ENCODE measurements around the gene COA1.

Gene COA1

DNA sequence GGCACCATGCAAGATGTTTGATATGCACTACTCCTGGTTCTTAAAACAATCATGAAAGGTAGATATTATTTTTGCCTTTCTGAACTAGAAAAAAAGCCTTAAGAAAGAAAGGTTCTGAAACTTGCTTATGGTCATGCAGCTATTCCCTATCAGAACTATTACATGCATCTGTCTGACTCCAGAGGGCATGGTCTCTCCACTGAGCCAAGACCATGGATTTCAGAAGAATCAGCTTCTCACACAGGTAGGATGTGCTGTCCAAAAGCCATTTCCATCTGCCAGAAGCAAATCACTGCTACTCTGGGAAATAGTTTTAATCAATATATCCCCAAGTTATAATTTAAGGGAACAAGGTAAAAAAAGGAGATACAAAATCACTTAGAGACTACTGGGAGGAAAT, 77.0 kb downstream of the COA1 start:
- Histone ChIP-seq H2AFZ (ENCODE audit: low read length) (no peak overlapping the region), H3F3A (ENCODE audit: insufficient read depth, low read length) (peaks cover 47% of the 10 kb centered on the region), H4K20me1 (ENCODE audit: insufficient read depth, low read length) (peaks cover 13% of the 10 kb centered on the region; the same call in 1 of the 2 replicates), H3K9me2 (replicated peaks; ENCODE audit: insufficient read depth, low read length) (no peaks in the 10 kb centered on the region), H3K4me2 (ENCODE audit: low read depth, low read length) (no peak overlapping the region), H3K9ac (ENCODE audit: low read length) (no peak overlapping the region), H3K4me1 (ENCODE audit: low read length) (peaks cover 60% of the 10 kb centered on the region), H3K79me2 (ENCODE audit: low read length) (peaks cover 55% of the 10 kb centered on the region), H3K4me3 (ENCODE audit: low read length) (no peak overlapping the region), H3K27ac (ENCODE audit: low read length) (no peak overlapping the region), H3K9me3 (replicated peaks; ENCODE audit: insufficient read depth, low read length) (no peaks in the 10 kb centered on the region), H3K36me3 (replicated peaks; ENCODE audit: insufficient read depth, low read length) (no peaks in the 10 kb centered on the region), H3K27me3 (replicated peaks; ENCODE audit: insufficient read depth, low read length) (no peaks in the 10 kb centered on the region)
- no peak for DNase-seq
- TF ChIP-seq, protein P1, sequence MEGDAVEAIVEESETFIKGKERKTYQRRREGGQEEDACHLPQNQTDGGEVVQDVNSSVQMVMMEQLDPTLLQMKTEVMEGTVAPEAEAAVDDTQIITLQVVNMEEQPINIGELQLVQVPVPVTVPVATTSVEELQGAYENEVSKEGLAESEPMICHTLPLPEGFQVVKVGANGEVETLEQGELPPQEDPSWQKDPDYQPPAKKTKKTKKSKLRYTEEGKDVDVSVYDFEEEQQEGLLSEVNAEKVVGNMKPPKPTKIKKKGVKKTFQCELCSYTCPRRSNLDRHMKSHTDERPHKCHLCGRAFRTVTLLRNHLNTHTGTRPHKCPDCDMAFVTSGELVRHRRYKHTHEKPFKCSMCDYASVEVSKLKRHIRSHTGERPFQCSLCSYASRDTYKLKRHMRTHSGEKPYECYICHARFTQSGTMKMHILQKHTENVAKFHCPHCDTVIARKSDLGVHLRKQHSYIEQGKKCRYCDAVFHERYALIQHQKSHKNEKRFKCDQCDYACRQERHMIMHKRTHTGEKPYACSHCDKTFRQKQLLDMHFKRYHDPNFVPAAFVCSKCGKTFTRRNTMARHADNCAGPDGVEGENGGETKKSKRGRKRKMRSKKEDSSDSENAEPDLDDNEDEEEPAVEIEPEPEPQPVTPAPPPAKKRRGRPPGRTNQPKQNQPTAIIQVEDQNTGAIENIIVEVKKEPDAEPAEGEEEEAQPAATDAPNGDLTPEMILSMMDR (IDR thresholded peaks at IDR 0.05; ENCODE audit: low read length), result no peak
- TF ChIP-seq EZH2 (optimal IDR thresholded peaks at IDR 0.05; ENCODE audit: low read depth, low read length), result no peak
- TF ChIP-seq EZH2phosphoT487 (IDR thresholded peaks at IDR 0.05; ENCODE audit: low read length), result no peak

DNA sequence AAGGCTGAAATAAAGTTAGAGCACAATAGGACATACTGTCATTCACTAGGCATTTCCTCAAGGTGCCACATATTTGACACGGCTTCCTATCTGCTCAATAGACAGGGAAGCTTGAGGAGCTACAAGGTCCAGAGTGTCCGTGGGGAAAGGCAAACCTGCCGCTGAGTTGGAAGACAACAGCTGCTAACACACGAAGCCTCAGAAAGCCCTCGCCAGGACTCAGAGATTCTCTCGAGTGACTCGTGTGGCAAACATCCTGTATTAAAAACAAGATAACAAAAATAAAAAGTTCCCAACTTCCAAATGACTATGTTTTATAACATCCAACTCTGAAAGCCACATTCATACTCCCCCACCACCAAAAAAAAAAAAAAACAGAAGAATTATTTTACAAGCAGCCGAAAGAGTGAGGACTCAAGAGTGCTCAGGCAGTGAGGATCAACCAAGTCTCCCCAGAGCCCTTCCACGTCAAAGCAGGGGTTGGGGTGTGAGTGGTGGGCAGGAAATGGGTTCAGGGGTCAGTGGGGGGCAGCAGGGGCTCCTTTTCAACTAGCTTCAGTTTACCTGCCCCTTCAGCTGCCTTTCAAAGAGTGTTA, 78.8 kb downstream of the COA1 start:
- Histone ChIP-seq H3K4me2 (ENCODE audit: low read depth, low read length) (peak overlapping the region; percentile 92), H3K79me2 (ENCODE audit: low read length) (peaks cover 51% of the 10 kb centered on the region), H3F3A (ENCODE audit: insufficient read depth, low read length) (peaks cover 64% of the 10 kb centered on the region), H3K9me2 (replicated peaks; ENCODE audit: insufficient read depth, low read length) (no peaks in the 10 kb centered on the region), H3K4me3 (ENCODE audit: low read length) (no peak overlapping the region; the same call in 1 of the 2 replicates), H3K9ac (ENCODE audit: low read length) (peak overlapping the region; percentile 17; the same call in 1 of the 2 replicates), H4K20me1 (ENCODE audit: insufficient read depth, low read length) (peaks cover 13% of the 10 kb centered on the region; the same call in 1 of the 2 replicates), H2AFZ (ENCODE audit: low read length) (no peak overlapping the region), H3K27ac (ENCODE audit: low read length) (peak overlapping the region; percentile 82; the same call in 1 of the 2 replicates), H3K36me3 (replicated peaks; ENCODE audit: insufficient read depth, low read length) (no peaks in the 10 kb centered on the region; the same call in 1 of the 2 replicates), H3K27me3 (replicated peaks; ENCODE audit: insufficient read depth, low read length) (no peaks in the 10 kb centered on the region), H3K4me1 (ENCODE audit: low read length) (peaks cover 78% of the 10 kb centered on the region), H3K9me3 (replicated peaks; ENCODE audit: insufficient read depth, low read length) (no peaks in the 10 kb centered on the region)
- no peak for DNase-seq
- TF ChIP-seq EZH2phosphoT487 (IDR thresholded peaks at IDR 0.05; ENCODE audit: low read length) (no peak), EZH2 (optimal IDR thresholded peaks at IDR 0.05; ENCODE audit: low read depth, low read length) (no peak)
- TF ChIP-seq, protein P1 (IDR thresholded peaks at IDR 0.05; ENCODE audit: low read length), result no peak

- Histone ChIP-seq H3K9me3 (replicated peaks; ENCODE audit: insufficient read depth, low read length) (no peaks in the 10 kb centered on the region), H3K27me3 (replicated peaks; ENCODE audit: insufficient read depth, low read length) (no peaks in the 10 kb centered on the region), H3K9ac (ENCODE audit: low read length) (peak overlapping the region; percentile 29; the same call in 1 of the 2 replicates), H4K20me1 (ENCODE audit: insufficient read depth, low read length) (peaks cover 13% of the 10 kb centered on the region; the same call in 1 of the 2 replicates), H3F3A (ENCODE audit: insufficient read depth, low read length) (peaks cover 67% of the 10 kb centered on the region), H3K4me1 (ENCODE audit: low read length) (peaks cover 84% of the 10 kb centered on the region), H2AFZ (ENCODE audit: low read length) (no peak overlapping the region), H3K4me2 (ENCODE audit: low read depth, low read length) (peak overlapping the region; percentile 92), H3K27ac (ENCODE audit: low read length) (peak overlapping the region; percentile 82), H3K4me3 (ENCODE audit: low read length) (peak overlapping the region; percentile 47; the same call in 1 of the 2 replicates), H3K36me3 (replicated peaks; ENCODE audit: insufficient read depth, low read length) (no peaks in the 10 kb centered on the region; the same call in 1 of the 2 replicates), H3K9me2 (replicated peaks; ENCODE audit: insufficient read depth, low read length) (no peaks in the 10 kb centered on the region), H3K79me2 (ENCODE audit: low read length) (peaks cover 53% of the 10 kb centered on the region)
- DNase-seq, result peak; percentile 97
- TF ChIP-seq, protein P1 (IDR thresholded peaks at IDR 0.05; ENCODE audit: low read length), result no peak
- TF ChIP-seq EZH2 (optimal IDR thresholded peaks at IDR 0.05; ENCODE audit: low read depth, low read length) (no peak), EZH2phosphoT487 (IDR thresholded peaks at IDR 0.05; ENCODE audit: low read length) (no peak)
Measured at GRCh38 chr7:43649755-43650274, 79.5 kb downstream of the COA1 start.
